GM23338 (cell line): ENCODE measurements around the gene SH3GL2. TPM values are rescaled to one million over a fixed set of nuclear protein-coding genes. Genes with fewer than 3 reads are reported as not detected.

Experiments
- ATAC-seq: fragments of 200-7000 bp; cut with Tn5 transposase; 3 replicates; pipeline ENCODE4 v1.9.1; 2020
- DNase-seq: peaks from one replicate; pipeline ENCODE4 v3.0.0-alpha.2; 2015; ENCODE audit warnings: low spot score
- H2AFZ ChIP-seq: fragments of 200-600 bp; sonication (generic); 2 replicates; pipeline ENCODE4 v1.8.0; 2016; ENCODE audit warnings: antibody characterized with exemption, mild to moderate bottlenecking, moderate library complexity
- H3F3A ChIP-seq: fragments of 200-600 bp; sonication (generic); replicated peaks from 2 replicates; pipeline ENCODE4 v1.8.0; 2017; ENCODE audit warnings: antibody characterized with exemption, mixed run types, low read depth
- H3K27ac ChIP-seq: fragments of 200-600 bp; sonication (generic); 2 replicates; pipeline ENCODE4 v1.6.1; 2016; ENCODE audit warnings: low read depth
- H3K27me3 ChIP-seq: fragments of 200-600 bp; sonication (generic); 2 replicates; pipeline ENCODE4 v1.8.0; 2016; ENCODE audit warnings: mild to moderate bottlenecking, mixed run types, moderate library complexity; ENCODE audit not compliant: insufficient read depth
- H3K36me3 ChIP-seq: fragments of 200-600 bp; sonication (generic); 2 replicates; pipeline ENCODE4 v1.8.0; 2016; ENCODE audit warnings: mild to moderate bottlenecking; ENCODE audit not compliant: insufficient read depth
- H3K4me1 ChIP-seq: fragments of 200-600 bp; sonication (generic); 2 replicates; pipeline ENCODE4 v1.8.0; 2016; ENCODE audit warnings: mild to moderate bottlenecking, moderate library complexity; ENCODE audit not compliant: insufficient read depth
- H3K4me2 ChIP-seq: fragments of 200-600 bp; sonication (generic); 2 replicates; pipeline ENCODE4 v1.7.1; 2017; ENCODE audit warnings: mixed run types
- H3K4me3 ChIP-seq: fragments of 200-600 bp; sonication (generic); 2 replicates; pipeline ENCODE4 v1.6.1; 2016; ENCODE audit warnings: mixed run types
- H3K79me2 ChIP-seq: fragments of 200-600 bp; sonication (generic); replicated peaks from 2 replicates; pipeline ENCODE4 v1.8.0; 2017; ENCODE audit warnings: mild to moderate bottlenecking; ENCODE audit not compliant: insufficient read depth
- H3K9me2 ChIP-seq: fragments of 200-600 bp; sonication (generic); 2 replicates; pipeline ENCODE4 v1.8.0; 2017; ENCODE audit not compliant: insufficient read depth
- H4K20me1 ChIP-seq: fragments of 200-600 bp; sonication (generic); replicated peaks from 2 replicates; pipeline ENCODE4 v1.8.0; 2017; ENCODE audit warnings: mild to moderate bottlenecking; ENCODE audit not compliant: insufficient read depth
- H3K27ac Mint-ChIP-seq: 2 replicates; pipeline ENCODE4 v1.8.0; 2020; ENCODE audit warnings: inconsistent platforms, mild to moderate bottlenecking, moderate library complexity, mixed read lengths
- H3K27me3 Mint-ChIP-seq: 3 replicates; pipeline ENCODE4 v1.8.0; 2022; ENCODE audit warnings: low read depth, mild to moderate bottlenecking, moderate library complexity, mixed read lengths, inconsistent platforms; ENCODE audit not compliant: insufficient read depth, poor library complexity
- H3K36me3 Mint-ChIP-seq: 3 replicates; pipeline ENCODE4 v1.8.0; 2021; ENCODE audit warnings: low read depth, mild to moderate bottlenecking, inconsistent platforms, moderate library complexity, mixed read lengths
- H3K4me1 Mint-ChIP-seq: 3 replicates; pipeline ENCODE4 v1.8.0; 2020; ENCODE audit warnings: mild to moderate bottlenecking, inconsistent platforms, mixed read lengths
- H3K4me3 Mint-ChIP-seq: 3 replicates; pipeline ENCODE4 v1.8.0; 2021; ENCODE audit warnings: moderate library complexity, mild to moderate bottlenecking, inconsistent platforms, mixed read lengths
- H3K9me3 Mint-ChIP-seq: 3 replicates; pipeline ENCODE4 v1.8.0; 2020; ENCODE audit warnings: moderate library complexity, mild to moderate bottlenecking, inconsistent platforms, mixed read lengths
- CREB1 ChIP-seq: fragments of 250-450 bp; sonication (Bioruptor Pico); IDR thresholded peaks from 2 replicates; pipeline ENCODE4 v1.5.0; 2020; ENCODE audit warnings: low read depth, mild to moderate bottlenecking, moderate library complexity
- CTCF ChIP-seq, 2 experiments: fragments of 200-600 bp in 1 of 2; sonication (generic) in 1 of 2; conservative IDR thresholded peaks; 2 replicates each; pipeline versions ENCODE4 v1.5.1 to v1.6.1; 2016 to 2017; ENCODE audit warnings: antibody characterized with exemption in 2 of 2, low read depth in 2 of 2, mild to moderate bottlenecking in 2 of 2, moderate library complexity in 1 of 2
- ETS1 ChIP-seq: IDR thresholded peaks from 2 replicates; pipeline ENCODE4 v1.6.1; 2016; ENCODE audit warnings: antibody characterized with exemption
- EZH2phosphoT487 ChIP-seq: fragments of 200-600 bp; sonication (generic); IDR thresholded peaks from one replicate; pipeline ENCODE4 v1.8.1; 2018; ENCODE audit warnings: antibody characterized with exemption; ENCODE audit not compliant: unreplicated experiment
- POLR2AphosphoS5 ChIP-seq: IDR thresholded peaks from 2 replicates; pipeline ENCODE4 v1.6.1; 2016; ENCODE audit warnings: antibody characterized with exemption, low read depth
- ZNF114 ChIP-seq: fragments of 250-450 bp; sonication (Bioruptor Pico); IDR thresholded peaks from 2 replicates; pipeline ENCODE4 v1.5.0; 2020; ENCODE audit warnings: mild to moderate bottlenecking, moderate library complexity
- polyA plus RNA-seq: library from polyadenylated mRNA; unstranded; fragments of >200 nt; fragmentation: Nextera tagmentation; extraction: Ambion mirVana; gene quantifications from 2 replicates; pipeline ENCODE4 v1.2.1, GENCODE V29; 2016
- total RNA-seq: library from RNA; depleted of rRNA; stranded (reverse); fragments of >200 nt; shearing (Covaris generic); gene quantifications from 2 replicates; pipeline ENCODE4 v1.2.3, GENCODE V29; 2014
- TF ChIP-seq, protein P1 (sequence below): fragments of 250-450 bp; sonication (Bioruptor Pico); IDR thresholded peaks from 2 replicates; pipeline ENCODE4 v1.5.0; 2020; ENCODE audit warnings: mild to moderate bottlenecking, moderate library complexity

Gene SH3GL2
- total and polyA plus RNA-seq, 2 experiments from 2014 or later, result 5.9 to 8.6 TPM

- H3K27me3 ChIP-seq, result no peaks in the 10 kb centered on the region
Measured at GRCh38 chr9:17695482-17695881, 116.6 kb downstream of the SH3GL2 start.

More at GRCh38 chr9:17695482-17695881, 116.6 kb downstream of the SH3GL2 start:
- no peak for ATAC-seq
- Histone ChIP-seq H3K36me3 (no peaks in the 10 kb centered on the region), H3K79me2 (no peaks in the 10 kb centered on the region), H3K9me2 (no peaks in the 10 kb centered on the region), H4K20me1 (no peaks in the 10 kb centered on the region), H2AFZ (no peak overlapping the region), H3K4me3 (no peak overlapping the region), H3F3A (no peaks in the 10 kb centered on the region), H3K4me2 (no peak overlapping the region), H3K4me1 (no peaks in the 10 kb centered on the region), H3K27ac (no peak overlapping the region)
- Mint-ChIP-seq H3K9me3 (no peaks in the 10 kb centered on the region; the same call in 2 of the 3 replicates), H3K4me1 (no peaks in the 10 kb centered on the region), H3K4me3 (no peak overlapping the region), H3K36me3 (no peaks in the 10 kb centered on the region), H3K27me3 (no peaks in the 10 kb centered on the region), H3K27ac (no peak overlapping the region)
- TF ChIP-seq, protein P1, sequence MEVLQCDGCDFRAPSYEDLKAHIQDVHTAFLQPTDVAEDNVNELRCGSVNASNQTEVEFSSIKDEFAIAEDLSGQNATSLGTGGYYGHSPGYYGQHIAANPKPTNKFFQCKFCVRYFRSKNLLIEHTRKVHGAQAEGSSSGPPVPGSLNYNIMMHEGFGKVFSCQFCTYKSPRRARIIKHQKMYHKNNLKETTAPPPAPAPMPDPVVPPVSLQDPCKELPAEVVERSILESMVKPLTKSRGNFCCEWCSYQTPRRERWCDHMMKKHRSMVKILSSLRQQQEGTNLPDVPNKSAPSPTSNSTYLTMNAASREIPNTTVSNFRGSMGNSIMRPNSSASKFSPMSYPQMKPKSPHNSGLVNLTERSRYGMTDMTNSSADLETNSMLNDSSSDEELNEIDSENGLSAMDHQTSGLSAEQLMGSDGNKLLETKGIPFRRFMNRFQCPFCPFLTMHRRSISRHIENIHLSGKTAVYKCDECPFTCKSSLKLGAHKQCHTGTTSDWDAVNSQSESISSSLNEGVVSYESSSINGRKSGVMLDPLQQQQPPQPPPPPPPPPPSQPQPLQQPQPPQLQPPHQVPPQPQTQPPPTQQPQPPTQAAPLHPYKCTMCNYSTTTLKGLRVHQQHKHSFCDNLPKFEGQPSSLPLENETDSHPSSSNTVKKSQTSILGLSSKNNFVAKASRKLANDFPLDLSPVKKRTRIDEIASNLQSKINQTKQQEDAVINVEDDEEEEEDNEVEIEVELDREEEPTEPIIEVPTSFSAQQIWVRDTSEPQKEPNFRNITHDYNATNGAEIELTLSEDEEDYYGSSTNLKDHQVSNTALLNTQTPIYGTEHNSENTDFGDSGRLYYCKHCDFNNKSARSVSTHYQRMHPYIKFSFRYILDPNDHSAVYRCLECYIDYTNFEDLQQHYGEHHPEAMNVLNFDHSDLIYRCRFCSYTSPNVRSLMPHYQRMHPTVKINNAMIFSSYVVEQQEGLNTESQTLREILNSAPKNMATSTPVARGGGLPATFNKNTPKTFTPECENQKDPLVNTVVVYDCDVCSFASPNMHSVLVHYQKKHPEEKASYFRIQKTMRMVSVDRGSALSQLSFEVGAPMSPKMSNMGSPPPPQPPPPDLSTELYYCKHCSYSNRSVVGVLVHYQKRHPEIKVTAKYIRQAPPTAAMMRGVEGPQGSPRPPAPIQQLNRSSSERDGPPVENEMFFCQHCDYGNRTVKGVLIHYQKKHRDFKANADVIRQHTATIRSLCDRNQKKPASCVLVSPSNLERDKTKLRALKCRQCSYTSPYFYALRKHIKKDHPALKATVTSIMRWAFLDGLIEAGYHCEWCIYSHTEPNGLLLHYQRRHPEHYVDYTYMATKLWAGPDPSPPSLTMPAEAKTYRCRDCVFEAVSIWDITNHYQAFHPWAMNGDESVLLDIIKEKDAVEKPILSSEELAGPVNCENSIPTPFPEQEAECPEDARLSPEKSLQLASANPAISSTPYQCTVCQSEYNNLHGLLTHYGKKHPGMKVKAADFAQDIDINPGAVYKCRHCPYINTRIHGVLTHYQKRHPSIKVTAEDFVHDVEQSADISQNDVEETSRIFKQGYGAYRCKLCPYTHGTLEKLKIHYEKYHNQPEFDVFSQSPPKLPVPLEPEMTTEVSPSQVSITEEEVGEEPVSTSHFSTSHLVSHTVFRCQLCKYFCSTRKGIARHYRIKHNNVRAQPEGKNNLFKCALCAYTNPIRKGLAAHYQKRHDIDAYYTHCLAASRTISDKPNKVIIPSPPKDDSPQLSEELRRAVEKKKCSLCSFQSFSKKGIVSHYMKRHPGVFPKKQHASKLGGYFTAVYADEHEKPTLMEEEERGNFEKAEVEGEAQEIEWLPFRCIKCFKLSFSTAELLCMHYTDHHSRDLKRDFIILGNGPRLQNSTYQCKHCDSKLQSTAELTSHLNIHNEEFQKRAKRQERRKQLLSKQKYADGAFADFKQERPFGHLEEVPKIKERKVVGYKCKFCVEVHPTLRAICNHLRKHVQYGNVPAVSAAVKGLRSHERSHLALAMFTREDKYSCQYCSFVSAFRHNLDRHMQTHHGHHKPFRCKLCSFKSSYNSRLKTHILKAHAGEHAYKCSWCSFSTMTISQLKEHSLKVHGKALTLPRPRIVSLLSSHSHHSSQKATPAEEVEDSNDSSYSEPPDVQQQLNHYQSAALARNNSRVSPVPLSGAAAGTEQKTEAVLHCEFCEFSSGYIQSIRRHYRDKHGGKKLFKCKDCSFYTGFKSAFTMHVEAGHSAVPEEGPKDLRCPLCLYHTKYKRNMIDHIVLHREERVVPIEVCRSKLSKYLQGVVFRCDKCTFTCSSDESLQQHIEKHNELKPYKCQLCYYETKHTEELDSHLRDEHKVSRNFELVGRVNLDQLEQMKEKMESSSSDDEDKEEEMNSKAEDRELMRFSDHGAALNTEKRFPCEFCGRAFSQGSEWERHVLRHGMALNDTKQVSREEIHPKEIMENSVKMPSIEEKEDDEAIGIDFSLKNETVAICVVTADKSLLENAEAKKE (CRISPR knock-in tag), result no peak
- TF ChIP-seq ETS1 (no peak), EZH2phosphoT487 (no peak), CREB1 (CRISPR knock-in tag) (no peak), ZNF114 (no peak), CTCF (conservative IDR thresholded peaks at IDR 0.05; ENCODE audit: low read depth in 2 of 2) (no peak), POLR2AphosphoS5 (no peak)
- no peak for DNase-seq
